ENCODE measurements around the gene ATP5ME.

ATP5ME gene

GRCh38 chr4:656436-657337, 17.4 kb downstream of the ATP5ME start:
- Histone ChIP-seq H3K9me3 (no peaks in the 10 kb centered on the region), H3K27ac (no peak overlapping the region), H3K36me3 (no peaks in the 10 kb centered on the region), H3K27me3 (peaks cover 0 to 19% of the 10 kb centered on the region in 2 donors), H3K4me3 (no peak overlapping the region), H3K4me1 (no peaks in the 10 kb centered on the region)
- no peak for TF ChIP-seq CTCF (IDR thresholded peaks at IDR 0.05)
- intact Hi-C loops (cut with DNase I; ENCODE audit: low total_unique reads) = no loop called here
- DNase-seq = no peak

GRCh38 chr4:655464-656151, 18.5 kb downstream of the ATP5ME start:
- DNase-seq = no peak
- Histone ChIP-seq H3K9me3 (no peaks in the 10 kb centered on the region), H3K4me1 (peaks cover 0 to 5% (median 0%) of the 10 kb centered on the region in 4 donors), H3K27me3 (peaks cover 0 to 21% of the 10 kb centered on the region in 2 donors), H3K27ac (no peak overlapping the region), H3K36me3 (no peaks in the 10 kb centered on the region), H3K4me3 (no peak overlapping the region)
- intact Hi-C loops (cut with DNase I; ENCODE audit: low total_unique reads) = no loop called here
- no peak for TF ChIP-seq CTCF (IDR thresholded peaks at IDR 0.05)

GRCh38 chr4:654871-655463, 19.1 kb downstream of the ATP5ME start:
- no peak for DNase-seq

GRCh38 chr4:654503-654845, 19.6 kb downstream of the ATP5ME start:
- intact Hi-C loops (cut with DNase I; ENCODE audit: low total_unique reads) = no loop called here
- DNase-seq = no peak
- no peaks in the 10 kb centered on the region for H3K9me3 ChIP-seq

More at GRCh38 chr4:654871-655463, 19.1 kb downstream of the ATP5ME start:
- no peak for TF ChIP-seq CTCF (IDR thresholded peaks at IDR 0.05)
- H3K27me3 ChIP-seq = peaks cover 0 to 24% of the 10 kb centered on the region in 2 donors
- H3K27ac ChIP-seq = no peak overlapping the region
- no peaks in the 10 kb centered on the region for H3K36me3 ChIP-seq
- intact Hi-C loops (cut with DNase I; ENCODE audit: low total_unique reads) = no loop called here
- peaks cover 0 to 5% (median 0%) of the 10 kb centered on the region in 4 donors for H3K4me1 ChIP-seq
- H3K9me3 ChIP-seq = no peaks in the 10 kb centered on the region
- H3K4me3 ChIP-seq = no peak overlapping the region

More at GRCh38 chr4:654503-654845, 19.6 kb downstream of the ATP5ME start:
- Histone ChIP-seq H3K27me3 (peaks cover 0 to 29% of the 10 kb centered on the region in 2 donors), H3K4me1 (peaks cover 0 to 5% (median 0%) of the 10 kb centered on the region in 4 donors), H3K27ac (no peak overlapping the region), H3K36me3 (no peaks in the 10 kb centered on the region), H3K4me3 (no peak overlapping the region)
- no peak for TF ChIP-seq CTCF (IDR thresholded peaks at IDR 0.05)
